ENCODE data around the gene PSMB5. TPM values are rescaled to one million over a fixed set of nuclear protein-coding genes. Genes with fewer than 3 reads are reported as not detected.
A peak's percentile ranks its signal among the peaks of the same experiment; 100 is the strongest.
"Not testable (repeated sequence)": the region's sequence is repeated elsewhere in the genome, so short reads cannot be mapped to it uniquely, and the experiment has no call there.

PSMB5 gene
- total RNA-seq, 1 experiment from 2014 or later = 162 TPM

- Mint-ChIP-seq H3K9me3 (ENCODE audit: unreplicated experiment) (no peaks in the 10 kb centered on the region), H3K27me3 (ENCODE audit: insufficient read depth, unreplicated experiment) (no peaks in the 10 kb centered on the region), H3K4me1 (ENCODE audit: insufficient read depth, unreplicated experiment) (peaks cover 6% of the 10 kb centered on the region), H3K4me3 (ENCODE audit: unreplicated experiment) (no peak overlapping the region), H3K36me3 (ENCODE audit: insufficient read depth, unreplicated experiment) (no peaks in the 10 kb centered on the region), H3K27ac (ENCODE audit: low read depth, unreplicated experiment) (no peak overlapping the region)
- CTCF ChIA-PET = interaction anchor here (0.7 to 3.6 kb wide), 4 partner anchors 20 to 56 kb away, joined by 3 to 25 read pairs (median 4); no protein-coding TSS in a partner anchor
- POLR2A ChIA-PET = interaction anchor here (2.0 kb wide), 1 partner anchor 9 kb away, joined by 10 read pairs; no protein-coding TSS in a partner anchor
- no peak for DNase-seq (ENCODE audit: unreplicated experiment)
- no peak for TF ChIP-seq CTCF (IDR thresholded peaks at IDR 0.05; ENCODE audit: unreplicated experiment)
- intact Hi-C loops (cut with micrococcal nuclease) = no loop called here
- BruUV-seq (replicated peaks) = no TSS peak
These were observed 19.1 kb downstream of the PSMB5 start for GRCh38 chr14:23015618-23016017.

GRCh38 chr14:23013749-23014054 lies 21.0 kb downstream of the PSMB5 start:
- H3K27me3 Mint-ChIP-seq (ENCODE audit: insufficient read depth, unreplicated experiment); H3K27ac Mint-ChIP-seq (ENCODE audit: low read depth, unreplicated experiment); BruUV-seq (replicated peaks); H3K36me3 Mint-ChIP-seq (ENCODE audit: insufficient read depth, unreplicated experiment); H3K4me3 Mint-ChIP-seq (ENCODE audit: unreplicated experiment); H3K9me3 Mint-ChIP-seq (ENCODE audit: unreplicated experiment); DNase-seq (ENCODE audit: unreplicated experiment); intact Hi-C loops (cut with micrococcal nuclease): not testable (repeated sequence)
- ChIA-PET CTCF (interaction anchor here (1.1 to 1.5 kb wide), 2 partner anchors 20 kb away, joined by 3 to 4 read pairs; no protein-coding TSS in a partner anchor), POLR2A (interaction anchor here (1.2 kb wide), 1 partner anchor 20 kb away, joined by 3 read pairs; no protein-coding TSS in a partner anchor)
- H3K4me1 Mint-ChIP-seq (ENCODE audit: insufficient read depth, unreplicated experiment) = peaks cover 16% of the 10 kb centered on the region

- ChIA-PET CTCF (interaction anchor here (1.0 to 1.1 kb wide), 2 partner anchors 18 to 21 kb away, joined by 3 to 4 read pairs; no protein-coding TSS in a partner anchor), POLR2A (interaction anchor here (0.5 to 1.7 kb wide), 5 partner anchors 10 to 117 kb away, joined by 3 to 5 read pairs (median 5); no protein-coding TSS in a partner anchor)
- Mint-ChIP-seq H3K9me3 (ENCODE audit: unreplicated experiment) (no peaks in the 10 kb centered on the region), H3K27me3 (ENCODE audit: insufficient read depth, unreplicated experiment) (no peaks in the 10 kb centered on the region), H3K4me1 (ENCODE audit: insufficient read depth, unreplicated experiment) (peaks cover 21% of the 10 kb centered on the region), H3K27ac (ENCODE audit: low read depth, unreplicated experiment) (no peak overlapping the region), H3K36me3 (ENCODE audit: insufficient read depth, unreplicated experiment) (no peaks in the 10 kb centered on the region), H3K4me3 (ENCODE audit: unreplicated experiment) (no peak overlapping the region)
- BruUV-seq (replicated peaks) = no TSS peak
- intact Hi-C loops (cut with micrococcal nuclease) = no loop called here
- no peak for DNase-seq (ENCODE audit: unreplicated experiment)
- TF ChIP-seq CTCF (IDR thresholded peaks at IDR 0.05; ENCODE audit: unreplicated experiment) = no peak
These were observed 21.5 kb downstream of the PSMB5 start for GRCh38 chr14:23013054-23013748.

GRCh38 chr14:23009939-23010726 lies 24.6 kb downstream of the PSMB5 start, which contains the start of gene C14orf93:
TSS of gene C14orf93 (minus strand) at chr14:23010143. CDS start at chr14:22999023, 11,120 bp downstream.
- TF ChIP-seq CTCF (IDR thresholded peaks at IDR 0.05; ENCODE audit: unreplicated experiment) = no peak
- no TSS peak for BruUV-seq (replicated peaks)
- Mint-ChIP-seq H3K4me3 (ENCODE audit: unreplicated experiment) (peak within 1 kb of the TSS; percentile 79), H3K4me1 (ENCODE audit: insufficient read depth, unreplicated experiment) (peaks cover 34% of the 10 kb centered on the region), H3K9me3 (ENCODE audit: unreplicated experiment) (no peaks in the 10 kb centered on the region), H3K27ac (ENCODE audit: low read depth, unreplicated experiment) (peak within 1 kb of the TSS; percentile 91), H3K27me3 (ENCODE audit: insufficient read depth, unreplicated experiment) (no peaks in the 10 kb centered on the region), H3K36me3 (ENCODE audit: insufficient read depth, unreplicated experiment) (no peaks in the 10 kb centered on the region)
- intact Hi-C loops (cut with micrococcal nuclease) = no loop called here
- DNase-seq (ENCODE audit: unreplicated experiment) = peak; percentile 61
- ChIA-PET CTCF (interaction anchor here (0.6 to 2.4 kb wide), 6 partner anchors 15 to 72 kb away, joined by 3 to 18 read pairs (median 6); no protein-coding TSS in a partner anchor), POLR2A (interaction anchor here (0.9 to 1.1 kb wide), 4 partner anchors 11 to 32 kb away, joined by 3 to 5 read pairs (median 4); partner anchors contain the start of genes AJUBA and PSMB5)

All from MCF 10A (cell line).